Adipocyte (in vitro differentiated cells): ENCODE results near the gene INTS1.

ENCODE experiments used
- DNase-seq: peaks from one replicate; pipeline ENCODE4 v3.0.0-alpha.2; 2015; ENCODE audit warnings: low read depth
- H3K27me3 ChIP-seq: replicated peaks from 2 replicates; pipeline ENCODE4 v1.7.0; 2013; ENCODE audit warnings: mild to moderate bottlenecking, low read length, moderate library complexity; ENCODE audit not compliant: control insufficient read depth, insufficient read depth
- H3K36me3 ChIP-seq: 2 replicates; pipeline ENCODE4 v1.7.0; 2013; ENCODE audit warnings: low read length, mild to moderate bottlenecking, moderate library complexity; ENCODE audit not compliant: control insufficient read depth, insufficient read depth, severe bottlenecking
- H3K4me1 ChIP-seq: 2 replicates; pipeline ENCODE4 v1.7.0; 2013; ENCODE audit warnings: mild to moderate bottlenecking, low read length, moderate library complexity; ENCODE audit not compliant: control insufficient read depth, insufficient read depth
- H3K4me3 ChIP-seq: 2 replicates; pipeline ENCODE4 v1.7.0; 2013; ENCODE audit warnings: mild to moderate bottlenecking, low read length, moderate library complexity
- H3K9ac ChIP-seq: 2 replicates; pipeline ENCODE4 v1.7.0; 2013; ENCODE audit warnings: mild to moderate bottlenecking, low read length, moderate library complexity
- H3K9me3 ChIP-seq: 2 replicates; pipeline ENCODE4 v1.7.0; 2013; ENCODE audit warnings: mild to moderate bottlenecking, low read length, moderate library complexity; ENCODE audit not compliant: control insufficient read depth

INTS1 gene

GRCh38 chr7:1464694-1465093 is 39.5 kb downstream of the INTS1 start:
- Histone ChIP-seq H3K36me3 (no peaks in the 10 kb centered on the region), H3K9ac (no peak overlapping the region), H3K4me1 (peaks cover 36% of the 10 kb centered on the region), H3K4me3 (no peak overlapping the region), H3K9me3 (no peaks in the 10 kb centered on the region), H3K27me3 (no peaks in the 10 kb centered on the region)
- no peak for DNase-seq

- no peaks in the 10 kb centered on the region for H3K9me3 ChIP-seq
- no peak overlapping the region for H3K4me3 ChIP-seq
- H3K9ac ChIP-seq = no peak overlapping the region
- H3K36me3 ChIP-seq = no peaks in the 10 kb centered on the region
- DNase-seq = no peak
- peaks cover 36% of the 10 kb centered on the region for H3K4me1 ChIP-seq
- H3K27me3 ChIP-seq = no peaks in the 10 kb centered on the region
These were observed 40.4 kb downstream of the INTS1 start for GRCh38 chr7:1463676-1464223.

GRCh38 chr7:1461646-1462375 is 42.4 kb downstream of the INTS1 start:
- DNase-seq = no peak
- H3K4me3 ChIP-seq = no peak overlapping the region
- no peaks in the 10 kb centered on the region for H3K36me3 ChIP-seq
- no peaks in the 10 kb centered on the region for H3K9me3 ChIP-seq
- H3K9ac ChIP-seq = peak overlapping the region; percentile 60
- peaks cover 49% of the 10 kb centered on the region for H3K4me1 ChIP-seq
- no peaks in the 10 kb centered on the region for H3K27me3 ChIP-seq

- DNase-seq = no peak
- H3K4me3 ChIP-seq = peak overlapping the region; percentile 81
These were observed 43.2 kb downstream of the INTS1 start for GRCh38 chr7:1460821-1461645.

GRCh38 chr7:1459920-1460820 is 44.0 kb downstream of the INTS1 start:
- peak; percentile 61 for DNase-seq
- Histone ChIP-seq H3K4me1 (peaks cover 48% of the 10 kb centered on the region), H3K9ac (peak overlapping the region; percentile 88), H3K4me3 (peak overlapping the region; percentile 81), H3K9me3 (no peaks in the 10 kb centered on the region), H3K27me3 (no peaks in the 10 kb centered on the region), H3K36me3 (no peaks in the 10 kb centered on the region)

More at GRCh38 chr7:1460821-1461645, 43.2 kb downstream of the INTS1 start:
- Histone ChIP-seq H3K9ac (peak overlapping the region; percentile 88), H3K4me1 (peaks cover 46% of the 10 kb centered on the region), H3K9me3 (no peaks in the 10 kb centered on the region), H3K36me3 (no peaks in the 10 kb centered on the region), H3K27me3 (no peaks in the 10 kb centered on the region)

- peak; percentile 100 for DNase-seq
- Histone ChIP-seq H3K4me3 (peak overlapping the region; percentile 89), H3K36me3 (no peaks in the 10 kb centered on the region), H3K27me3 (no peaks in the 10 kb centered on the region), H3K9me3 (no peaks in the 10 kb centered on the region), H3K9ac (no peak overlapping the region), H3K4me1 (peaks cover 53% of the 10 kb centered on the region)
These were observed 44.7 kb downstream of the INTS1 start for GRCh38 chr7:1459512-1459892.

- H3K36me3 ChIP-seq = no peaks in the 10 kb centered on the region
- DNase-seq = peak; percentile 95
- no peaks in the 10 kb centered on the region for H3K27me3 ChIP-seq
- no peaks in the 10 kb centered on the region for H3K9me3 ChIP-seq
- peak within 1 kb of the TSS; percentile 89 for H3K4me3 ChIP-seq
- H3K4me1 ChIP-seq = peaks cover 53% of the 10 kb centered on the region
- peak within 1 kb of the TSS; percentile 95 for H3K9ac ChIP-seq
These were observed 45.3 kb downstream of the INTS1 start, which contains the start of gene MICALL2 for GRCh38 chr7:1458683-1459511. MICALL2 (minus strand) TSS chr7:1459470; CDS start chr7:1459326, 144 bp downstream.

- no peaks in the 10 kb centered on the region for H3K27me3 ChIP-seq
- H3K4me1 ChIP-seq = peaks cover 52% of the 10 kb centered on the region
- peak overlapping the region; percentile 95 for H3K9ac ChIP-seq
- H3K36me3 ChIP-seq = no peaks in the 10 kb centered on the region
- peak; percentile 27 for DNase-seq
- H3K4me3 ChIP-seq = peak overlapping the region; percentile 89
- H3K9me3 ChIP-seq = no peaks in the 10 kb centered on the region
These were observed 46.1 kb downstream of the INTS1 start for GRCh38 chr7:1457949-1458682.

- peaks cover 44% of the 10 kb centered on the region for H3K4me1 ChIP-seq
- peak overlapping the region; percentile 89 for H3K4me3 ChIP-seq
These were observed 46.9 kb downstream of the INTS1 start for GRCh38 chr7:1457059-1457948.

More at GRCh38 chr7:1457059-1457948, 46.9 kb downstream of the INTS1 start:
- Histone ChIP-seq H3K27me3 (no peaks in the 10 kb centered on the region), H3K9ac (peak overlapping the region; percentile 95), H3K36me3 (no peaks in the 10 kb centered on the region), H3K9me3 (no peaks in the 10 kb centered on the region)
- DNase-seq = no peak
